ENCODE measurements around the gene L1CAM.

L1CAM gene

GRCh38 chrX:153885968-153886903, at the start of gene L1CAM:
Gene L1CAM (minus strand): TSS chrX:153886173. CDS start chrX:153875836, 10,337 bp downstream.
- DNase-seq (ENCODE audit: low spot score): no peak

GRCh38 chrX:153935326-153935851, 49.4 kb upstream of the L1CAM start:
- no peak for DNase-seq (ENCODE audit: low spot score)

GRCh38 chrX:153934762-153935325, 48.9 kb upstream of the L1CAM start, which contains the start of gene NAA10:
Gene NAA10 (minus strand): TSS chrX:153935037. CDS start chrX:153934904, 133 bp downstream.
- peak; percentile 98 for DNase-seq (ENCODE audit: low spot score)

GRCh38 chrX:153934148-153934761, 48.3 kb upstream of the L1CAM start:
- no peak for DNase-seq (ENCODE audit: low spot score)

GRCh38 chrX:153933748-153934147, 47.8 kb upstream of the L1CAM start:
- peak; percentile 59 for DNase-seq (ENCODE audit: low spot score)

GRCh38 chrX:153932220-153932915, 46.4 kb upstream of the L1CAM start:
- no peak for DNase-seq (ENCODE audit: low spot score)

- DNase-seq (ENCODE audit: low spot score): no peak
These were observed 45.8 kb upstream of the L1CAM start for GRCh38 chrX:153931748-153932147.

GRCh38 chrX:153931151-153931550, 45.2 kb upstream of the L1CAM start:
- DNase-seq (ENCODE audit: low spot score): no peak

GRCh38 chrX:153930011-153930910, 44.3 kb upstream of the L1CAM start:
- no peak for DNase-seq (ENCODE audit: low spot score)

- DNase-seq (ENCODE audit: low spot score): no peak
These were observed 43.6 kb upstream of the L1CAM start for GRCh38 chrX:153929576-153929975.

GRCh38 chrX:153928846-153929245, 42.9 kb upstream of the L1CAM start:
- no peak for DNase-seq (ENCODE audit: low spot score)

- peak; percentile 100 for DNase-seq (ENCODE audit: low spot score)
These were observed 42.2 kb upstream of the L1CAM start for GRCh38 chrX:153927922-153928760.

GRCh38 chrX:153927672-153927921, 41.6 kb upstream of the L1CAM start:
- DNase-seq (ENCODE audit: low spot score): no peak

- no peak for DNase-seq (ENCODE audit: low spot score)
These were observed 41.1 kb upstream of the L1CAM start for GRCh38 chrX:153926858-153927671.

- DNase-seq (ENCODE audit: low spot score): no peak
These were observed 40.5 kb upstream of the L1CAM start for GRCh38 chrX:153926552-153926857.

- no peak for DNase-seq (ENCODE audit: low spot score)
These were observed 40.0 kb upstream of the L1CAM start, which contains the start of gene ARHGAP4 for GRCh38 chrX:153925739-153926551. Gene ARHGAP4 (minus strand): TSS chrX:153926264. CDS start chrX:153926202, 62 bp downstream.

- DNase-seq (ENCODE audit: low spot score): no peak
These were observed 39.4 kb upstream of the L1CAM start for GRCh38 chrX:153925387-153925738.

GRCh38 chrX:153924149-153924861, 38.3 kb upstream of the L1CAM start:
- DNase-seq (ENCODE audit: low spot score): peak; percentile 69
